Activated CD8-positive, alpha-beta T cell treated with anti-CD3 and anti-CD28 coated beads for 36 hours (primary cell): ENCODE results near the gene TOP2A. TPM values are rescaled to one million over a fixed set of nuclear protein-coding genes. Genes with fewer than 3 reads are reported as not detected.

Experiments
- ATAC-seq: fragments of 200-7000 bp; cut with Tn5 transposase; one replicate; pipeline ENCODE4 v1.10.0; 2021; ENCODE audit warnings: mild to moderate bottlenecking, moderate library complexity
- CTCF ChIA-PET: fragments of 350-600 bp; sonication (Branson Sonifier 250); formaldehyde crosslinking; loops from one replicate; lab custom pipeline; 2021; ENCODE audit warnings: antibody characterized with exemption; lab: Charles Lee
- POLR2A ChIA-PET: fragments of 350-600 bp; sonication (Branson Sonifier 250); formaldehyde crosslinking; loops from one replicate; lab custom pipeline; 2021; ENCODE audit warnings: antibody characterized with exemption; lab: Charles Lee
- DNase-seq: peaks from one replicate; pipeline ENCODE4 v3.0.0-alpha.2; 2020
- H3K27ac Mint-ChIP-seq: one replicate; pipeline ENCODE4 v1.8.0; 2021; ENCODE audit warnings: mild to moderate bottlenecking, mixed read lengths
- H3K27me3 Mint-ChIP-seq: one replicate; pipeline ENCODE4 v1.8.0; 2021; ENCODE audit warnings: mixed read lengths
- H3K36me3 Mint-ChIP-seq: one replicate; pipeline ENCODE4 v1.8.0; 2021; ENCODE audit warnings: low read depth, mixed read lengths
- H3K4me1 Mint-ChIP-seq: one replicate; pipeline ENCODE4 v1.8.0; 2021; ENCODE audit warnings: low read depth, mixed read lengths
- H3K4me3 Mint-ChIP-seq: one replicate; pipeline ENCODE4 v1.8.0; 2021; ENCODE audit warnings: mild to moderate bottlenecking, moderate library complexity, mixed read lengths
- H3K9me3 Mint-ChIP-seq: one replicate; pipeline ENCODE4 v1.8.0; 2021; ENCODE audit warnings: mixed read lengths
- intact Hi-C: fragments of 100-400 bp; cut with micrococcal nuclease; formaldehyde crosslinking; loops from one replicate; pipeline ENCODE4 v1.10.0; 2022
- total RNA-seq, 2 experiments: library from RNA; stranded (reverse); gene quantifications; one replicate each; pipeline ENCODE4 v1.2.3, GENCODE V29; 2021
- TF ChIP-seq, protein P1 (sequence below): fragments of 200-600 bp; IDR thresholded peaks from one replicate; pipeline ENCODE4 v1.8.0; 2022; ENCODE audit warnings: antibody characterized with exemption, mild to moderate bottlenecking

The TOP2A gene
- total RNA-seq, 2 experiments from 2014 or later, result 273 to 280 TPM

DNA sequence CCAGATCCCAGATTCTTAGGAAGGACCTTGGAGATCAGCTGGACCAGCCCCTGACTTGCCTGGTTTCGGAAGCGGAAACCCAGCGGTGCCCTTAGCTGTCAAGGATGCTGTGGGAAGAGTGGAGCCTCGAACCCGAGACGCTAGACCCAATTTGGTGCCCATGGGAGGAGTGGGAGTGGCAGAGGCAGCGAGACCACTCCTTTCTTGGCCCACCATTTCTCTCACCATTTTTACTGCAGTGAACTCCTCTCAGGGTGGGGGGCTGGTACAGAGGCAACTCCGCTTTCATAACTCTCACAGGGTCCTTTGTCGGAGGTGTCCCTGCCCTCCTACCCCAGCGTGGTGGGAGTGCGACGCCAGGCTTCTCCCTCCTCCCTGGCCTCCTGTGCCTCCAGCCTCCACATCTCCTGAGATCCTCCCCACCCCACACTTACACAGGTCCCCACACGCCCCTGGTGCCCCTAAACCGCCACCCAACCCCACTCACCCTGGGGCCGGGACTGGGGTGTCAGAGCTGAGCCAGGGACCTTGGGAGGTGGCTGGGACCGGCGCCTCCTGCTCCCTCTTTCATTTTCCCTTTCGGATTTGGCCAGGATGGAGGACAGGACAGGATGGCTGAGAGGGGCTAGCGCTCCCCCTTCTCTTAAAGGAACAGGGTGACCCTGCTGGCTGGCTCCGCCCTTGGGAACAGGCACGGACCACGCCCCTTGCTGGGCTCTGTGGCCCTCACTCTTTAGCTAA, 53.4 kb downstream of the TOP2A start, which contains the start of gene GJD3:
TSS of gene GJD3 (minus strand) at position 617 of the 741 bp plus-strand sequence. CDS start 922 bp downstream, outside the sequence.
- ChIA-PET CTCF (interaction anchor here (1.0 to 26.3 kb wide), 9 partner anchors 9 to 283 kb away, joined by 3 to 780 read pairs (median 5); partner anchors contain the start of genes CDC6, RARA and SMARCE1), POLR2A (interaction anchor here (0.6 to 1.6 kb wide), 4 partner anchors 13 to 282 kb away, joined by 3 to 4 read pairs (median 4); no protein-coding TSS in a partner anchor)
- peak within 1 kb of the TSS; percentile 72 for H3K4me3 Mint-ChIP-seq
- no peaks in the 10 kb centered on the region for H3K36me3 Mint-ChIP-seq
- ATAC-seq, result no peak
- no peak within 1 kb of the TSS for H3K27ac Mint-ChIP-seq
- H3K27me3 Mint-ChIP-seq, result peaks cover 4% of the 10 kb centered on the region
- intact Hi-C loops, result no loop called here
- peaks cover 5% of the 10 kb centered on the region for H3K4me1 Mint-ChIP-seq
- no peak for DNase-seq
- H3K9me3 Mint-ChIP-seq, result no peaks in the 10 kb centered on the region
- TF ChIP-seq, protein P1, sequence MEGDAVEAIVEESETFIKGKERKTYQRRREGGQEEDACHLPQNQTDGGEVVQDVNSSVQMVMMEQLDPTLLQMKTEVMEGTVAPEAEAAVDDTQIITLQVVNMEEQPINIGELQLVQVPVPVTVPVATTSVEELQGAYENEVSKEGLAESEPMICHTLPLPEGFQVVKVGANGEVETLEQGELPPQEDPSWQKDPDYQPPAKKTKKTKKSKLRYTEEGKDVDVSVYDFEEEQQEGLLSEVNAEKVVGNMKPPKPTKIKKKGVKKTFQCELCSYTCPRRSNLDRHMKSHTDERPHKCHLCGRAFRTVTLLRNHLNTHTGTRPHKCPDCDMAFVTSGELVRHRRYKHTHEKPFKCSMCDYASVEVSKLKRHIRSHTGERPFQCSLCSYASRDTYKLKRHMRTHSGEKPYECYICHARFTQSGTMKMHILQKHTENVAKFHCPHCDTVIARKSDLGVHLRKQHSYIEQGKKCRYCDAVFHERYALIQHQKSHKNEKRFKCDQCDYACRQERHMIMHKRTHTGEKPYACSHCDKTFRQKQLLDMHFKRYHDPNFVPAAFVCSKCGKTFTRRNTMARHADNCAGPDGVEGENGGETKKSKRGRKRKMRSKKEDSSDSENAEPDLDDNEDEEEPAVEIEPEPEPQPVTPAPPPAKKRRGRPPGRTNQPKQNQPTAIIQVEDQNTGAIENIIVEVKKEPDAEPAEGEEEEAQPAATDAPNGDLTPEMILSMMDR, result no peak

DNA sequence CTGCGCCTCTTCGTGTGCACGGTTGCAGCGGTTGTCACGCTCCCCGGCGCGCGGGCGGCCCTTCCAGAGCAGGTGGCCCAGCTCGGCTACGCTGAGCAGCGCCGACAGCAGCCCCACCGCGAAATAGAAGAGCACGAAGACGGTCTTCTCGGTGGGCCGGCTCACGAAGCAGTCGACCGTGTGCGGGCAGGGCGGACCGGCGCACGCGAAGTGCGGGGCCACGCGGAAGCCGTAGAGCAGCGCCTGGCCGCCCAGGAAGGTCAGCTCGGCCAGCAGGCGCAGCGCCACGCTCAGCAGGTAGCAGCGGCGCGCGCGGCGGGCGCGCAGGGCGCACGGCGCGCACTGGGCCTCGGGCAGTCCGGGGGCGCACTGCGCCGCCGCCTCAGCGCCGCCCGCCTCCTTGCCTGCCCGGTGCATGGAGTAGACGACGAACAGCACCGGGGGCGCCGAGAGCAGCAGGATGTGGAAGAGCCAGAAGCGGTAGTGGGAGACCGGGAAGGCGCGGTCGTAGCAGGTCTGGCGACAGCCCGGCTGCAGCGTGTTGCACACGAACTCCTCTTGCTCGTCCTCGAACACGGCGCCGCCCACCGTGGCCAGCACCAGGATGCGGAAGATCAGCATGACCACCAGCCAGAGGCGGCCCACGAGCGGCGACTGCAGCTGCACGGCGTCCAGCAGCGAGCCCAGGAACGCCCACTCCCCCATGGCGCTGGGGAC, 54.4 kb downstream of the TOP2A start:
- H3K36me3 Mint-ChIP-seq, result no peaks in the 10 kb centered on the region
- TF ChIP-seq, protein P1, result no peak
- H3K4me1 Mint-ChIP-seq, result peaks cover 6% of the 10 kb centered on the region
- intact Hi-C loops, result no loop called here
- ChIA-PET CTCF (interaction anchor here (0.7 to 26.3 kb wide), 34 partner anchors 8 to 284 kb away, joined by 3 to 780 read pairs (median 5); partner anchors contain the start of genes CDC6, IGFBP4, RARA and SMARCE1), POLR2A (interaction anchor here (1.0 to 1.4 kb wide), 7 partner anchors 18 to 197 kb away, joined by 3 to 6 read pairs (median 3); no protein-coding TSS in a partner anchor)
- H3K9me3 Mint-ChIP-seq, result no peaks in the 10 kb centered on the region
- peaks cover 4% of the 10 kb centered on the region for H3K27me3 Mint-ChIP-seq
- peak; percentile 45 for DNase-seq
- ATAC-seq, result peak; percentile 18
- H3K4me3 Mint-ChIP-seq, result peak overlapping the region; percentile 72
- H3K27ac Mint-ChIP-seq, result no peak overlapping the region

DNA sequence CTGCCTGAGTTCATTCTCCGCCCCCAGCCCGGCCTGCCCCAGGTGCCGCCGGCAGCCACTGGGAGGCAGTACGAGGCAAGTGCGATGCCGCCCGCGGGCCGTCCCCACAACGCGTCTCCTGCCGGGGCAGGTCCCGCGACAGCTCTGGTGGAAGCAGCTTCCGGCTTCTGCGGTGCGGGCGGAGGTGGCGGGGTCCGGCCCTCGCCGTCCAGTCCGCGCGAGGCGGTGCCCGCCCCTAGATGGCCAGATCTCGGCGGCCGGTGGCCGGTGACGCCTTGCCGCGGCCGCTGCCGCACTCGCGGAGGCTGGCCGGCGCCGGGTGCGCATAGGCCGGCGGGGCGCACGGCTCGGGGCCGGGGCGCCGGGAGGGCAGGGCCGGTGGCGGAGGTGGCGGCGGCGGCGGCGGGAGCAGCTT, 55.0 kb downstream of the TOP2A start:
- Mint-ChIP-seq H3K36me3 (no peaks in the 10 kb centered on the region), H3K27ac (no peak overlapping the region), H3K9me3 (no peaks in the 10 kb centered on the region), H3K4me3 (peak overlapping the region; percentile 72), H3K4me1 (peaks cover 6% of the 10 kb centered on the region), H3K27me3 (peaks cover 4% of the 10 kb centered on the region)
- POLR2A ChIA-PET, result interaction anchor here (1.0 to 1.4 kb wide), 7 partner anchors 17 to 198 kb away, joined by 3 to 6 read pairs (median 3); no protein-coding TSS in a partner anchor
- intact Hi-C loops, result no loop called here
- TF ChIP-seq, protein P1, result peak; percentile 88
- CTCF ChIA-PET, result interaction anchor here (0.7 to 26.3 kb wide), 35 partner anchors 10 to 285 kb away, joined by 3 to 780 read pairs (median 5); partner anchors contain the start of genes CDC6, IGFBP4, RARA and SMARCE1
- ATAC-seq (peak; percentile 90), DNase-seq (peak; percentile 93)

DNA sequence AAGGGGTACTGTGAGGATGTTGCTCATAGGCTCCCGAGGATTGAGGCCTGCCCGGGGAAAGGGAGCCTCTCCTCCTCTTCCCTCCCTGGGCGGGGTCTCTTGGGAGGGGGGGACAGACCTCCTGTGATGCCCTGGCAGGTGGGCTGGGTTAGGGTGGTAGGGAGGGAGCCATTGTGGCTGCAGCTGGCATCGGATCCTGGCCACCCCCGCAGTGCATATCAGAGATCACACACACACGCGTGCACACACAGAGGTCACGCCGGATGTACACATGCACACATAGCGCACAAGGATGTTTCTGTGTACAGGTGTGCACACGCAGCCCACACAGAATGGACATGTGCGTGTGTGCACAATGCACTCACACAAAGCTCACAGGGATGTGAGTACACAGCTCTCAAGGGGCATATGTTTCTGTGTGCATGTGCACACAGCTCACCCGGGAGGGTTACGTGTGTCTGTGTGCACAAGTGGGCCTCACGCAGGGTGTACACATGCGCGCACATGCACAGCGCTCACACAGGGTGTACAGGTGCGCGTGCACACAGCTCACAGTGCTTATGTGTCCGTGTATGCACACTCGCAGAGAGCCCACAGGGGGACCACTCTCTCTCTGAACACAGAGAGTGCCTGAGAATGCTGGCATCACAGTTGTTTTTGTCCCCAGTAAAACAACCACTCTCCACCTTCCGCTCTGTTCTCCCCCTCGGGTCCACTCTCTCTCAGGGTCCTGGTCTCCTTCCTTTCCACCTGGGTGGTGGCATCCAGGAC, 55.6 kb downstream of the TOP2A start:
- no peaks in the 10 kb centered on the region for H3K9me3 Mint-ChIP-seq
- ATAC-seq (peak; percentile 9), DNase-seq (no peak)
- intact Hi-C loops, result no loop called here
- ChIA-PET POLR2A (interaction anchor here (1.0 to 1.4 kb wide), 11 partner anchors 9 to 201 kb away, joined by 3 to 6 read pairs (median 3); partner anchors contain the start of genes RARA and TOP2A), CTCF (interaction anchor here (0.7 to 26.3 kb wide), 33 partner anchors 10 to 444 kb away, joined by 3 to 780 read pairs (median 5); partner anchors contain the start of genes CDC6, GSDMB, IGFBP4 and RARA)
- peak overlapping the region; percentile 55 for H3K4me3 Mint-ChIP-seq
- H3K36me3 Mint-ChIP-seq, result no peaks in the 10 kb centered on the region
- no peak overlapping the region for H3K27ac Mint-ChIP-seq
- peaks cover 4% of the 10 kb centered on the region for H3K27me3 Mint-ChIP-seq
- peaks cover 8% of the 10 kb centered on the region for H3K4me1 Mint-ChIP-seq
- TF ChIP-seq, protein P1, result no peak
